H1 (cell line): ENCODE results near the gene FAM186B. TPM values are rescaled to one million over a fixed set of nuclear protein-coding genes. Genes with fewer than 3 reads are reported as not detected.

ENCODE experiments used
- CTCF ChIA-PET: fragments of 300-600 bp; sonication (Branson Sonifier 250); formaldehyde crosslinking; loops from one replicate; lab custom pipeline; 2021; ENCODE audit not compliant: partially characterized antibody; lab: Charles Lee
- POLR2A ChIA-PET: fragments of 300-600 bp; sonication (Branson Sonifier 250); formaldehyde crosslinking; loops from one replicate; lab custom pipeline; 2021; ENCODE audit warnings: inconsistent platforms; ENCODE audit not compliant: partially characterized antibody; lab: Charles Lee
- DNase-seq, 2 experiments: peaks; one replicate each; pipeline versions ENCODE4 v3.0.0 to v3.0.0-alpha.2; 2010 to 2022; ENCODE audit warnings: low spot score in 2 of 2, low read depth in 1 of 2, mixed read lengths in 1 of 2
- FAIRE-seq: peaks from 2 replicates; lab custom pipeline; 2011; peaks lifted over from hg19 to GRCh38; lab: Jason Lieb, UNC
- H2AFZ ChIP-seq: 2 replicates; pipeline ENCODE4 v1.8.1; 2012; ENCODE audit warnings: low read length, inconsistent platforms
- H2AK5ac ChIP-seq: 2 replicates; pipeline ENCODE4 v1.6.1; 2013; ENCODE audit warnings: low read depth, low read length
- H2BK120ac ChIP-seq: replicated peaks from 2 replicates; pipeline ENCODE3; 2013; ENCODE audit warnings: low read depth, low read length, inconsistent platforms
- H2BK12ac ChIP-seq: 2 replicates; pipeline ENCODE4 v1.6.1; 2013; ENCODE audit warnings: low read depth, low read length
- H2BK15ac ChIP-seq: 2 replicates; pipeline ENCODE4 v1.6.1; 2013; ENCODE audit warnings: low read length
- H2BK20ac ChIP-seq: 2 replicates; pipeline ENCODE4 v1.6.1; 2013; ENCODE audit warnings: low read length
- H2BK5ac ChIP-seq: 2 replicates; pipeline ENCODE4 v1.6.1; 2013; ENCODE audit warnings: low read depth, low read length
- H3K14ac ChIP-seq: 2 replicates; pipeline ENCODE4 v1.6.1; 2013; ENCODE audit warnings: inconsistent platforms; ENCODE audit not compliant: insufficient read length
- H3K18ac ChIP-seq: 2 replicates; pipeline ENCODE4 v1.6.1; 2013; ENCODE audit warnings: low read length; ENCODE audit errors: extremely low read depth
- H3K23ac ChIP-seq: 2 replicates; pipeline ENCODE4 v1.6.1; 2013; ENCODE audit warnings: inconsistent platforms; ENCODE audit not compliant: insufficient read length
- H3K23me2 ChIP-seq: 2 replicates; pipeline ENCODE4 v1.6.1; 2013; ENCODE audit warnings: low read depth, low read length
- H3K27ac ChIP-seq: 2 replicates; pipeline ENCODE4 v1.6.1; 2011; ENCODE audit warnings: low read depth, low read length, inconsistent platforms
- H3K27me3 ChIP-seq, 4 experiments: replicated peaks in 1 of 4; 1 replicate in 1 of 4; 2 replicates in 3 of 4; pipeline versions ENCODE4 v1.6.1 to v1.8.1; 2011 to 2013; ENCODE audit warnings: low read length in 3 of 4, mild to moderate bottlenecking in 3 of 4, inconsistent platforms in 2 of 4, mixed read lengths in 2 of 4, moderate library complexity in 1 of 4; ENCODE audit not compliant: control insufficient read depth in 3 of 4, insufficient read depth in 3 of 4; ENCODE audit errors: extremely low read depth in 1 of 4
- H3K36me3 ChIP-seq, 4 experiments: 2 replicates each; pipeline versions ENCODE4 v1.6.1 to v1.8.1; 2011 to 2013; ENCODE audit warnings: mild to moderate bottlenecking in 4 of 4, low read length in 3 of 4, moderate library complexity in 2 of 4, control low read depth in 1 of 4, inconsistent platforms in 1 of 4; ENCODE audit not compliant: insufficient read depth in 4 of 4, control insufficient read depth in 2 of 4
- H3K4ac ChIP-seq: replicated peaks from 2 replicates; pipeline ENCODE3; 2013; ENCODE audit warnings: low read length, low read depth, mixed read lengths, inconsistent platforms; ENCODE audit not compliant: insufficient read length
- H3K4me1 ChIP-seq, 4 experiments: replicated peaks in 1 of 4; 1 replicate in 1 of 4; 2 replicates in 3 of 4; pipeline versions ENCODE4 v1.6.1 to v1.8.1; 2011 to 2013; ENCODE audit warnings: low read length in 3 of 4, inconsistent platforms in 2 of 4, mixed read lengths in 1 of 4; ENCODE audit not compliant: insufficient read depth in 4 of 4, control insufficient read depth in 3 of 4
- H3K4me2 ChIP-seq, 2 experiments: 2 replicates each; pipeline versions ENCODE4 v1.6.1 to v1.8.1; 2011 to 2013; ENCODE audit warnings: low read depth in 2 of 2, low read length in 2 of 2, control low read depth in 1 of 2, inconsistent platforms in 1 of 2, mild to moderate bottlenecking in 1 of 2; ENCODE audit not compliant: insufficient read depth in 1 of 2
- H3K4me3 ChIP-seq, 4 experiments: fragments of 200-600, 300-600 bp in 1 of 4; sonication (generic), shearing (Covaris generic), sonication (Bioruptor Twin) in 1 of 4; 2 replicates each; pipeline versions ENCODE4 v1.5.1 to v1.8.1; 2011 to 2016; ENCODE audit warnings: low read length in 4 of 4, low read depth in 3 of 4, control low read depth in 2 of 4, inconsistent platforms in 2 of 4, mild to moderate bottlenecking in 2 of 4, mixed read lengths in 1 of 4, moderate library complexity in 1 of 4; ENCODE audit not compliant: insufficient read depth in 2 of 4; ENCODE audit errors: extremely low read depth in 1 of 4
- H3K56ac ChIP-seq: replicated peaks from 2 replicates; pipeline ENCODE3; 2013; ENCODE audit warnings: low read depth, mild to moderate bottlenecking, mixed read lengths, low read length, inconsistent platforms; ENCODE audit not compliant: insufficient read length
- H3K79me1 ChIP-seq: 2 replicates; pipeline ENCODE4 v1.6.1; 2013; ENCODE audit warnings: low read depth, low read length, control low read depth
- H3K79me2 ChIP-seq, 2 experiments: 2 replicates each; pipeline versions ENCODE4 v1.6.1 to v1.8.1; 2012 to 2013; ENCODE audit warnings: low read length in 2 of 2, mild to moderate bottlenecking in 2 of 2, inconsistent platforms in 1 of 2; ENCODE audit not compliant: insufficient read depth in 2 of 2, control insufficient read depth in 1 of 2
- H3K9ac ChIP-seq, 4 experiments: replicated peaks in 1 of 4; 1 replicate in 1 of 4; 2 replicates in 3 of 4; pipeline versions ENCODE4 v1.6.1 to v1.8.1; 2011 to 2013; ENCODE audit warnings: low read depth in 3 of 4, low read length in 3 of 4, control low read depth in 2 of 4, mild to moderate bottlenecking in 2 of 4, moderate library complexity in 2 of 4, inconsistent platforms in 1 of 4; ENCODE audit errors: extremely low read depth in 1 of 4
- H3K9me3 ChIP-seq, 2 experiments: 2 replicates each; pipeline versions ENCODE4 v1.6.1 to v1.8.1; 2012 to 2013; ENCODE audit warnings: mild to moderate bottlenecking in 2 of 2, moderate library complexity in 2 of 2, control low read depth in 1 of 2, inconsistent platforms in 1 of 2, low read depth in 1 of 2, low read length in 1 of 2, mixed read lengths in 1 of 2; ENCODE audit not compliant: insufficient read depth in 2 of 2
- H4K20me1 ChIP-seq, 2 experiments: replicated peaks in 1 of 2; 2 replicates each; pipeline versions ENCODE3 to v1.8.1; 2011 to 2013; ENCODE audit warnings: inconsistent platforms in 2 of 2, low read length in 2 of 2, mild to moderate bottlenecking in 1 of 2; ENCODE audit not compliant: insufficient read depth in 2 of 2, control insufficient read depth in 1 of 2
- H4K5ac ChIP-seq: 2 replicates; pipeline ENCODE4 v1.6.1; 2013; ENCODE audit warnings: low read length, low read depth, mixed read lengths, inconsistent platforms; ENCODE audit not compliant: insufficient read length
- H4K8ac ChIP-seq: 2 replicates; pipeline ENCODE4 v1.8.0; 2013; ENCODE audit warnings: mild to moderate bottlenecking, moderate library complexity, low read length, inconsistent platforms; ENCODE audit not compliant: insufficient read depth; ENCODE audit errors: extremely low read depth
- H4K91ac ChIP-seq: replicated peaks from 2 replicates; pipeline ENCODE3; 2013; ENCODE audit warnings: low read length, mixed read lengths, inconsistent platforms; ENCODE audit not compliant: insufficient read length
- ASH2L ChIP-seq: fragments of 200-600, 300-600 bp; sonication (generic); IDR thresholded peaks from one replicate; pipeline ENCODE4 v1.7.1; 2017; ENCODE audit warnings: low read length
- BCL11A ChIP-seq, 2 experiments: IDR thresholded peaks; one replicate each; pipeline ENCODE4 v1.6.1; 2011; ENCODE audit warnings: low read depth in 2 of 2, low read length in 2 of 2, mild to moderate bottlenecking in 2 of 2
- EGR1 ChIP-seq: IDR thresholded peaks from 2 replicates; pipeline ENCODE4 v1.6.1; 2011; ENCODE audit warnings: low read depth, low read length, borderline replicate concordance
- EP300 ChIP-seq, 2 experiments: IDR thresholded peaks; 1 replicate in 1 of 2; 2 replicates in 1 of 2; pipeline ENCODE4 v1.6.1; 2011 to 2012; ENCODE audit warnings: low read depth in 2 of 2, low read length in 2 of 2, mild to moderate bottlenecking in 2 of 2, borderline replicate concordance in 1 of 2, inconsistent platforms in 1 of 2, moderate library complexity in 1 of 2
- EZH2 ChIP-seq: fragments of 200-600 bp; sonication (generic); IDR thresholded peaks from 2 replicates; pipeline ENCODE4 v1.7.1; 2012; ENCODE audit warnings: low read depth, mild to moderate bottlenecking, moderate library complexity, low read length, inconsistent platforms; ENCODE audit not compliant: severe bottlenecking
- KDM5A ChIP-seq: fragments of 200-600 bp; IDR thresholded peaks from 2 replicates; pipeline ENCODE4 v1.7.1; 2012; ENCODE audit warnings: mild to moderate bottlenecking, low read length, inconsistent platforms, mixed read lengths
- POLR2A ChIP-seq, 2 experiments: IDR thresholded peaks; 1 replicate in 1 of 2; 2 replicates in 1 of 2; pipeline ENCODE4 v1.6.1; 2011; ENCODE audit warnings: low read depth in 2 of 2, low read length in 2 of 2, mild to moderate bottlenecking in 2 of 2; ENCODE audit errors: control extremely low read depth in 1 of 2
- SP2 ChIP-seq: IDR thresholded peaks from 2 replicates; pipeline ENCODE4 v1.6.1; 2012; ENCODE audit warnings: mild to moderate bottlenecking, low read length, inconsistent platforms
- WGBS, 2 experiments: shearing (Covaris generic) in 1 of 2; methylation state at CpG; one replicate each; pipeline versions ENCODE4 v1.1.6 to v1.1.7; 2013 to 2015; ENCODE audit warnings: low lambda C conversion rate in 2 of 2, mixed read lengths in 2 of 2, inconsistent platforms in 1 of 2, low coverage in 1 of 2, missing lambda C conversion rate in 1 of 2; ENCODE audit not compliant: insufficient replicate concordance in 2 of 2, insufficient coverage in 1 of 2, insufficient read length in 1 of 2; ENCODE audit errors: extremely low coverage in 1 of 2, missing lambda C conversion rate in 1 of 2; 5-methylcytosine and 5-hydroxymethylcytosine counted together
- polyA plus RNA-seq, 7 experiments: library from polyadenylated mRNA; depleted of rRNA in 3 of 7; stranded (reverse) in 5 of 7; unstranded in 2 of 7; fragments of >200 nt in 5 of 7; fragments of 200-250 nt in 2 of 7; gene quantifications; 1 replicate in 5 of 7; 2 replicates in 1 of 7; 4 replicates in 1 of 7; pipeline versions ENCODE4 v1.2.1 to v1.2.3, GENCODE V29; 2011 to 2013; ENCODE audit warnings: missing spikeins in 2 of 7, mixed read lengths in 2 of 7
- total RNA-seq: library from RNA; stranded (reverse); fragmentation: NEBNext Ultra II Directional; extraction: Animal tissue kit (Norgen Biotek cat#: 25700); gene quantifications from 2 replicates; pipeline ENCODE4 v1.2.1, GENCODE V29; 2021

The FAM186B gene
- total and polyA plus RNA-seq, 2 of the 8 experiments (the other 6 are each of a cell fraction or from before 2014, with no cell fraction given) = 0.12 to 0.73 TPM

- H2BK15ac ChIP-seq = no peak overlapping the region
- no peaks in the 10 kb centered on the region for H3K79me2 ChIP-seq
- H2BK20ac ChIP-seq = no peak overlapping the region
- no peak overlapping the region; the same call in 1 of the 2 replicates for H2BK5ac ChIP-seq
- H4K8ac ChIP-seq = no peak overlapping the region
- CTCF ChIA-PET = interaction anchor here (0.6 to 12.7 kb wide), 33 partner anchors 8 to 333 kb away, joined by 3 to 222 read pairs (median 6); partner anchors contain the start of genes FMNL3, PRPF40B and TMBIM6
- H3K9me3 ChIP-seq = no peaks in the 10 kb centered on the region
- no peaks in the 10 kb centered on the region for H3K79me1 ChIP-seq
- H3K27me3 ChIP-seq = no peaks in the 10 kb centered on the region
- no peak for FAIRE-seq
- H2AK5ac ChIP-seq = no peak overlapping the region
- H4K91ac ChIP-seq = no peak overlapping the region
- H3K18ac ChIP-seq = no peak overlapping the region
- peaks cover 0 to 9% of the 10 kb centered on the region in 2 experiments for H4K20me1 ChIP-seq
- DNase-seq = no peak
- no peak overlapping the region for H2BK120ac ChIP-seq
- H3K4ac ChIP-seq = no peak overlapping the region
- no peaks in the 10 kb centered on the region for H3K4me1 ChIP-seq
- no peak overlapping the region for H3K4me3 ChIP-seq
- no peak overlapping the region for H2BK12ac ChIP-seq
- H3K56ac ChIP-seq = no peak overlapping the region
- H3K14ac ChIP-seq = no peak overlapping the region
- no peak overlapping the region for H3K4me2 ChIP-seq
- POLR2A ChIA-PET = interaction anchor here (0.6 to 5.8 kb wide), 9 partner anchors 10 to 98 kb away, joined by 3 to 21 read pairs (median 3); partner anchors contain the start of genes FMNL3 and TMBIM6
- H3K9ac ChIP-seq = no peak overlapping the region
- H3K36me3 ChIP-seq = peaks cover 6 to 39% (median 21%) of the 10 kb centered on the region in 4 experiments; a peak in 7 of 8 replicates
- H4K5ac ChIP-seq = no peak overlapping the region
- no peaks in the 10 kb centered on the region for H3K23me2 ChIP-seq
- H3K27ac ChIP-seq = no peak overlapping the region
- no peak overlapping the region for H2AFZ ChIP-seq
- WGBS, 2 experiments = 95% methylated on average over 4 of the region's 7 CpGs; no CpG with 5 or more reads in 1 of the 2 experiments
- H3K23ac ChIP-seq = no peak overlapping the region
- TF ChIP-seq EP300 (IDR thresholded peaks at IDR 0.05; ENCODE audit: borderline replicate concordance in 1 of 2, low read depth in 2 of 2, low read length in 2 of 2) (no peak), EZH2 (no peak), SP2 (no peak), KDM5A (no peak), EGR1 (no peak), ASH2L (no peak), POLR2A (IDR thresholded peaks at IDR 0.05; ENCODE audit: control extremely low read depth in 1 of 2, low read depth in 2 of 2, low read length in 2 of 2) (no peak), BCL11A (IDR thresholded peaks at IDR 0.05; ENCODE audit: low read depth in 2 of 2, low read length in 2 of 2) (no peak)
These were observed 37.7 kb upstream of the FAM186B start for GRCh38 chr12:49643135-49643534.
